GM12891 (cell line): Measurements from ENCODE around the gene ROCK2.

Source experiments
- POLR2A ChIP-seq: IDR thresholded peaks from 2 replicates; pipeline ENCODE4 v1.6.1; 2011; ENCODE audit warnings: low read depth, low read length, control low read depth
- POLR2AphosphoS5 ChIP-seq: IDR thresholded peaks from 2 replicates; pipeline ENCODE4 v1.6.1; 2011; ENCODE audit warnings: low read depth, low read length, control low read depth
- TAF1 ChIP-seq: IDR thresholded peaks from 2 replicates; pipeline ENCODE4 v1.6.1; 2011; ENCODE audit warnings: low read depth, low read length, control low read depth

- TF ChIP-seq POLR2A, result no peak
- TF ChIP-seq TAF1, result no peak
- TF ChIP-seq POLR2AphosphoS5, result no peak
Observed at GRCh38 chr2:11311543-11311942, 32.9 kb downstream of the ROCK2 start.
